ENCODE results near the gene RASSF10.

Gene RASSF10

DNA sequence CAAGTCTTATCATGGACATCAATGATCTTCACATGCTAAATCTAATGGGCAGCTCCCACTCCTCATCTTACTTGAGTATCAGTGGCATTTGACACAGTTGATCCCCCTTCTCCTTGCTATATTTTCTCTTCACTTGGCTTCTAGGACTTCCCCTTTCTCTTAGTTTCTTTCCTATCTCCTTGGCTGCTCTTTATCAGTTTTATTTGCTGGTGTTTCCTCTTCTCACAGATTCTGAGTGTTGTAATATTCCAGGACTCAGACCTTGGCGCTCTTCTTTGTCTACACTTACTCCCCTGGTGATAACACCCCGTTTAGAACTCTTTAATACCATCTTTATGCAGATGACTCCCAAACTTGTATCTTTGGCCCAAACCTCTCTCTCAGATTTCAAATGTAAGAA lies 33.9 kb upstream of the RASSF10 start:
- TF ChIP-seq YY1 (IDR thresholded peaks at IDR 0.05; ENCODE audit: low read depth) (no peak), FOXM1 (IDR thresholded peaks at IDR 0.05; ENCODE audit: borderline replicate concordance, low read depth) (no peak), EGR1 (IDR thresholded peaks at IDR 0.05) (no peak), RAD21 (IDR thresholded peaks at IDR 0.05; ENCODE audit: low read depth) (no peak), TAF1 (IDR thresholded peaks at IDR 0.05; ENCODE audit: low read depth) (no peak), TCF12 (IDR thresholded peaks at IDR 0.05; ENCODE audit: low read depth) (no peak), NFIC (IDR thresholded peaks at IDR 0.05) (no peak), CEBPB (IDR thresholded peaks at IDR 0.05) (no peak), MAX (IDR thresholded peaks at IDR 0.05) (no peak), TEAD4 (IDR thresholded peaks at IDR 0.05) (no peak), CREB1 (IDR thresholded peaks at IDR 0.05; ENCODE audit: low read depth) (no peak), USF1 (IDR thresholded peaks at IDR 0.05) (no peak), REST (IDR thresholded peaks at IDR 0.05; ENCODE audit: low read depth) (no peak), ZBTB7A (IDR thresholded peaks at IDR 0.05; ENCODE audit: low read depth) (no peak), EP300 (IDR thresholded peaks at IDR 0.05; ENCODE audit: borderline replicate concordance) (no peak)

GRCh38 chr11:12979928-12980689 lies 29.0 kb upstream of the RASSF10 start:
- no peak for TF ChIP-seq FOXM1 (IDR thresholded peaks at IDR 0.05; ENCODE audit: borderline replicate concordance, low read depth)
- no peak for TF ChIP-seq CEBPB (IDR thresholded peaks at IDR 0.05)
- TF ChIP-seq EGR1 (IDR thresholded peaks at IDR 0.05): no peak
- no peak for TF ChIP-seq TAF1 (IDR thresholded peaks at IDR 0.05; ENCODE audit: low read depth)
- no peak for TF ChIP-seq USF1 (IDR thresholded peaks at IDR 0.05)
- TF ChIP-seq TCF12 (IDR thresholded peaks at IDR 0.05; ENCODE audit: low read depth): no peak
- no peak for TF ChIP-seq CREB1 (IDR thresholded peaks at IDR 0.05; ENCODE audit: low read depth)
- TF ChIP-seq MAX (IDR thresholded peaks at IDR 0.05): no peak
- TF ChIP-seq RAD21 (IDR thresholded peaks at IDR 0.05; ENCODE audit: low read depth): no peak
- TF ChIP-seq YY1 (IDR thresholded peaks at IDR 0.05; ENCODE audit: low read depth): no peak
- no peak for TF ChIP-seq ZBTB7A (IDR thresholded peaks at IDR 0.05; ENCODE audit: low read depth)
- no peak for TF ChIP-seq REST (IDR thresholded peaks at IDR 0.05; ENCODE audit: low read depth)
- no peak for TF ChIP-seq NFIC (IDR thresholded peaks at IDR 0.05)

GRCh38 chr11:12981676-12982522 lies 27.2 kb upstream of the RASSF10 start:
- TF ChIP-seq YY1 (IDR thresholded peaks at IDR 0.05; ENCODE audit: low read depth) (no peak), TAF1 (IDR thresholded peaks at IDR 0.05; ENCODE audit: low read depth) (no peak), CREB1 (IDR thresholded peaks at IDR 0.05; ENCODE audit: low read depth) (no peak), REST (IDR thresholded peaks at IDR 0.05; ENCODE audit: low read depth) (no peak), CEBPB (IDR thresholded peaks at IDR 0.05) (no peak), EGR1 (IDR thresholded peaks at IDR 0.05) (no peak), TCF12 (IDR thresholded peaks at IDR 0.05; ENCODE audit: low read depth) (no peak), FOXM1 (IDR thresholded peaks at IDR 0.05; ENCODE audit: borderline replicate concordance, low read depth) (no peak), RAD21 (IDR thresholded peaks at IDR 0.05; ENCODE audit: low read depth) (no peak), NFIC (IDR thresholded peaks at IDR 0.05) (no peak), ZBTB7A (IDR thresholded peaks at IDR 0.05; ENCODE audit: low read depth) (no peak), MAX (IDR thresholded peaks at IDR 0.05) (no peak), EP300 (IDR thresholded peaks at IDR 0.05; ENCODE audit: borderline replicate concordance) (no peak), USF1 (IDR thresholded peaks at IDR 0.05) (no peak), TEAD4 (IDR thresholded peaks at IDR 0.05) (no peak)
